Body of pancreas (tissue), 4 donors: ENCODE measurements around the gene BTBD18. TPM values are rescaled to one million over a fixed set of nuclear protein-coding genes. Genes with fewer than 3 reads are reported as not detected.
A peak's percentile ranks its signal among the peaks of the same experiment; 100 is the strongest.
"Not testable (repeated sequence)": the region's sequence is repeated elsewhere in the genome, so short reads cannot be mapped to it uniquely, and the experiment has no call there.

ENCODE experiments used
- ATAC-seq: fragments of 150-250 bp; one replicate; pipeline ENCODE4 v1.9.1; 2016
- DNase-seq, 4 donors: peaks; one replicate each; pipeline ENCODE4 v3.0.0-alpha.2; 2019
- H3K27ac ChIP-seq, 4 donors: fragments of 200-600 bp; sonication (generic); 1 replicate in 3 of 4; 2 replicates in 1 of 4; pipeline versions ENCODE4 v1.5.1 to v1.6.1; 2016 to 2019; ENCODE audit warnings: mild to moderate bottlenecking in 1 of 4, mixed read lengths in 1 of 4, moderate library complexity in 1 of 4
- H3K27me3 ChIP-seq, 2 donors: fragments of 200-600 bp; sonication (generic); one replicate each; pipeline ENCODE4 v1.6.0; 2016; ENCODE audit warnings: mild to moderate bottlenecking in 1 of 2
- H3K36me3 ChIP-seq, 2 donors: fragments of 200-600 bp; sonication (generic); replicated peaks in 1 of 2; 2 replicates each; pipeline ENCODE4 v1.5.1; 2016; ENCODE audit warnings: low read depth in 2 of 2; ENCODE audit not compliant: insufficient read depth in 1 of 2
- H3K4me1 ChIP-seq: fragments of 200-600 bp; sonication (generic); one replicate; pipeline ENCODE4 v1.6.0; 2016
- H3K4me3 ChIP-seq, 2 donors: fragments of 200-600 bp; sonication (generic); 1 replicate in 1 of 2; 2 replicates in 1 of 2; pipeline ENCODE4 v1.5.1; 2016 to 2019
- H3K9me3 ChIP-seq, 3 donors: fragments of 200-600 bp; sonication (generic); 1 replicate in 2 of 3; 2 replicates in 1 of 3; pipeline ENCODE4 v1.5.1; 2016
- CTCF ChIP-seq, 7 experiments: fragments of 450-650 bp in 4 of 7; fragments of 200-600 bp in 3 of 7; sonication (generic) in 3 of 7; IDR thresholded peaks; one replicate each; pipeline ENCODE4 v1.5.1; 2016 to 2019; ENCODE audit warnings: antibody characterized with exemption in 7 of 7
- POLR2A ChIP-seq, 3 donors: fragments of 450-650 bp; IDR thresholded peaks; one replicate each; pipeline ENCODE4 v1.6.1; 2016; ENCODE audit warnings: antibody characterized with exemption in 3 of 3, mild to moderate bottlenecking in 2 of 3
- WGBS, 2 donors: methylation state at CpG; one replicate each; pipeline ENCODE4 v1.1.5; 2017; 5-methylcytosine and 5-hydroxymethylcytosine counted together
- intact Hi-C: fragments of 100-400 bp; cut with DNase I; formaldehyde crosslinking; loops from one replicate; pipeline ENCODE4 v1.15.1; 2023
- total RNA-seq, 2 donors: library from RNA; depleted of rRNA; stranded (reverse); fragments of >200 nt; gene quantifications; one replicate each; pipeline ENCODE4 v1.1.0, GENCODE V29; 2016

The BTBD18 gene
- total RNA-seq, 2 donors from 2014 or later: not detected

- WGBS, 2 donors: 0 to 1% methylated on average over 36 to 52 of the region's 53 CpGs
- Histone ChIP-seq H3K27me3 (no peaks in the 10 kb centered on the region), H3K4me3 (peak within 1 kb of the TSS; percentile 89 to 96), H3K9me3 (no peaks in the 10 kb centered on the region), H3K27ac (peak within 1 kb of the TSS; percentile 88 to 96 (median 94)), H3K36me3 (no peaks in the 10 kb centered on the region), H3K4me1 (peaks cover 40% of the 10 kb centered on the region)
- DNase-seq: peak; percentile 93 to 97 (median 94)
- ATAC-seq: peak; percentile 96
- no peak for TF ChIP-seq CTCF (IDR thresholded peaks at IDR 0.05)
- TF ChIP-seq POLR2A (IDR thresholded peaks at IDR 0.05): peak; percentile 35 to 73 (median 67)
- intact Hi-C loops: loop anchor here (10.0 kb wide), 1 partner anchor 48 kb away; the partner anchor contains the start of gene ZDHHC5
Observed at GRCh38 chr11:57712256-57713150, 39.1 kb downstream of the BTBD18 start, which contains the start of gene TMX2. Gene TMX2, plus strand, starts transcription at chr11:57712593. Its CDS starts 26 bp downstream, at chr11:57712619.

- Histone ChIP-seq H3K36me3 (no peaks in the 10 kb centered on the region), H3K4me3 (peak within 1 kb of the TSS; percentile 89 to 96), H3K27ac (peak within 1 kb of the TSS; percentile 88 to 96 (median 94)), H3K9me3 (no peaks in the 10 kb centered on the region), H3K27me3 (no peaks in the 10 kb centered on the region), H3K4me1 (peaks cover 40% of the 10 kb centered on the region)
- DNase-seq (peak; percentile 90 to 96 (median 93)), ATAC-seq (peak; percentile 80)
- TF ChIP-seq CTCF (IDR thresholded peaks at IDR 0.05) (no peak), POLR2A (IDR thresholded peaks at IDR 0.05) (peak; percentile 34 to 76 (median 69))
- intact Hi-C loops: loop anchor here (10.0 kb wide), 1 partner anchor 47 kb away; the partner anchor contains the start of gene ZDHHC5
- 2% methylated on average over 13 to 51 of the region's 51 CpGs for WGBS, 2 donors
Observed at GRCh38 chr11:57711414-57712255, 40.0 kb downstream of the BTBD18 start, which contains the start of gene MED19. Gene MED19, minus strand, starts transcription at chr11:57712215. Its CDS starts 36 bp downstream, at chr11:57712179.

GRCh38 chr11:57709802-57710367 is 41.7 kb downstream of the BTBD18 start:
- Histone ChIP-seq H3K27me3 (no peaks in the 10 kb centered on the region), H3K9me3 (no peaks in the 10 kb centered on the region), H3K4me1 (peaks cover 37% of the 10 kb centered on the region), H3K36me3 (peaks cover 0 to 2% of the 10 kb centered on the region in 2 donors), H3K4me3 (no peak overlapping the region), H3K27ac (no peak overlapping the region)
- intact Hi-C loops: loop anchor here (10.0 kb wide), 1 partner anchor 45 kb away; the partner anchor contains the start of gene ZDHHC5
- 89 to 97% methylated on average over 5 of the region's 5 CpGs for WGBS, 2 donors
- ATAC-seq (no peak), DNase-seq (no peak)
- no peak for TF ChIP-seq CTCF (IDR thresholded peaks at IDR 0.05)
- TF ChIP-seq POLR2A (IDR thresholded peaks at IDR 0.05): no peak

- DNase-seq, H3K27me3 ChIP-seq, H3K4me1 ChIP-seq, ATAC-seq, intact Hi-C loops, H3K4me3 ChIP-seq, H3K9me3 ChIP-seq, H3K27ac ChIP-seq: not testable (repeated sequence)
- H3K36me3 ChIP-seq: peaks cover 0 to 18% of the 10 kb centered on the region in 2 donors
- 85 to 89% methylated on average over 8 of the region's 8 CpGs for WGBS, 2 donors
Observed at GRCh38 chr11:57705432-57705831, 46.2 kb downstream of the BTBD18 start.
